CD4-positive, alpha-beta memory T cell (primary cell): Measurements from ENCODE around the gene MR1. TPM values are rescaled to one million over a fixed set of nuclear protein-coding genes. Genes with fewer than 3 reads are reported as not detected.

Experiments
- CTCF ChIA-PET: fragments of 350-600 bp; sonication (Branson Sonifier 250); formaldehyde crosslinking; loops from one replicate; lab custom pipeline; 2021; ENCODE audit warnings: inconsistent platforms; ENCODE audit not compliant: partially characterized antibody; lab: Charles Lee
- POLR2A ChIA-PET: fragments of 350-600 bp; sonication (Branson Sonifier 250); formaldehyde crosslinking; loops from one replicate; lab custom pipeline; 2021; ENCODE audit not compliant: partially characterized antibody; lab: Charles Lee
- DNase-seq, 5 donors: peaks; one replicate each; pipeline versions ENCODE4 v3.0.0 to v3.0.0-alpha.2; 2020 to 2022; ENCODE audit warnings: mixed read lengths in 1 of 5
- H3K27ac ChIP-seq: one replicate; pipeline ENCODE4 v1.7.0; 2013; ENCODE audit warnings: low read depth, low read length
- H3K27me3 ChIP-seq: 2 replicates; pipeline ENCODE4 v1.7.0; 2013; ENCODE audit warnings: mild to moderate bottlenecking, low read length, moderate library complexity; ENCODE audit not compliant: insufficient read depth
- H3K36me3 ChIP-seq: 2 replicates; pipeline ENCODE4 v1.7.0; 2013; ENCODE audit warnings: mild to moderate bottlenecking, low read length, moderate library complexity; ENCODE audit not compliant: insufficient read depth
- H3K4me1 ChIP-seq: 2 replicates; pipeline ENCODE4 v1.7.0; 2013; ENCODE audit warnings: mild to moderate bottlenecking, low read length, moderate library complexity; ENCODE audit not compliant: insufficient read depth
- H3K4me3 ChIP-seq, 2 donors: one replicate each; pipeline ENCODE4 v1.7.0; 2013; ENCODE audit warnings: low read length in 2 of 2, mild to moderate bottlenecking in 1 of 2
- H3K9me3 ChIP-seq, 2 donors: one replicate each; pipeline ENCODE4 v1.7.0; 2013; ENCODE audit warnings: low read length in 2 of 2, control low read depth in 1 of 2; ENCODE audit not compliant: control insufficient read depth in 1 of 2
- H3K27ac Mint-ChIP-seq, 7 donors: one replicate each; pipeline ENCODE4 v1.8.0; 2020 to 2021; ENCODE audit warnings: mixed read lengths in 7 of 7, mild to moderate bottlenecking in 6 of 7, inconsistent platforms in 3 of 7, moderate library complexity in 3 of 7
- H3K27me3 Mint-ChIP-seq, 2 donors: one replicate each; pipeline ENCODE4 v1.8.0; 2020 to 2021; ENCODE audit warnings: mixed read lengths in 2 of 2
- H3K36me3 Mint-ChIP-seq, 2 donors: one replicate each; pipeline ENCODE4 v1.8.0; 2020 to 2021; ENCODE audit warnings: mixed read lengths in 2 of 2, inconsistent platforms in 1 of 2, mild to moderate bottlenecking in 1 of 2
- H3K4me1 Mint-ChIP-seq, 4 donors: one replicate each; pipeline ENCODE4 v1.8.0; 2020 to 2021; ENCODE audit warnings: mixed read lengths in 4 of 4, mild to moderate bottlenecking in 1 of 4
- H3K4me3 Mint-ChIP-seq, 8 donors: one replicate each; pipeline ENCODE4 v1.8.0; 2020 to 2021; ENCODE audit warnings: mixed read lengths in 8 of 8, mild to moderate bottlenecking in 7 of 8, moderate library complexity in 6 of 8, inconsistent platforms in 3 of 8
- H3K9me3 Mint-ChIP-seq, 8 donors: one replicate each; pipeline ENCODE4 v1.8.0; 2020 to 2021; ENCODE audit warnings: mixed read lengths in 8 of 8, mild to moderate bottlenecking in 5 of 8, inconsistent platforms in 3 of 8, moderate library complexity in 1 of 8
- intact Hi-C: fragments of 100-400 bp; cut with micrococcal nuclease; formaldehyde crosslinking; loops from one replicate; pipeline ENCODE4 v1.15.1; 2023
- polyA plus RNA-seq, 2 donors: library from polyadenylated mRNA; unstranded; fragments of 300-500 nt; fragmentation: Illumina TruSeq; gene quantifications; one replicate each; pipeline ENCODE4 v1.2.3, GENCODE V29; 2021
- total RNA-seq, 2 experiments: library from RNA; stranded (reverse); gene quantifications; one replicate each; pipeline ENCODE4 v1.2.3, GENCODE V29; 2021

The MR1 gene
- total RNA-seq (10 to 100 TPM; 31.8 to 33.2 TPM), polyA plus RNA-seq (10 to 100 TPM; 31.5 to 38.6 TPM)

DNA sequence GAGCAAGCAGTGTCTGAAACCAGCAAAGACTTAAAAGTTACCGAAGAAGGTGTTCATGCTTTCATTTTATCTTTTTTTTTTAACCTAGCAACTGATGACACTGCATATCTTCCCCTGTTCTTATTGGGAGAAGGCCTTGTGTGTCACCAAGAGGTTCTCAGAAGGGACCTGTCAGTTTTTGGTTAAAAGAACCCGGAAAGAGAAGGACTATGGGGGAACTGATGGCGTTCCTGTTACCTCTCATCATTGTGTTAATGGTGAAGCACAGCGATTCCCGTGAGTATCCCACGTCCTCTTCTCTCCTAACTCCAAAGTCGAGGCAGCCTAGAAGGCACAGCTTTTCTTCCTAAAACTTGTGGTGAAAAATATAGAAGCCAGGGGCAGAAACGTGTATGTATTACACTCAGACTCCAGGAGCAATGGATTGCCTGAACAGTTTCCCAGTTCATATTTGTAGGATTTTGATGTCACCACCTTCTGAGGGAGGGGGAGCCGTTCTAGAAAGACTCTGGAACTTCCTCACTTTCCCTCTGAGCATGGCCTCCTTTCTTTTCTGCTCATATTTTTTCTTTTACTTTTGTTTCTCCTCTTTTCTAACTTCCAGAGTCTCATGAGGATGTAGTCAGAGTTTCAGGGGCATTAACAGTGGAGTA, at the start of gene MR1:
TSS of gene MR1 (plus strand) at position 185 of the 653 bp plus-strand sequence. CDS start at position 210, 25 bp downstream.
- no peaks in the 10 kb centered on the region for H3K9me3 ChIP-seq
- H3K36me3 Mint-ChIP-seq, result peaks cover 16 to 31% of the 10 kb centered on the region in 2 donors
- ChIA-PET CTCF (interaction anchor here (0.9 to 2.2 kb wide), 9 partner anchors 10 to 134 kb away, joined by 3 to 17 read pairs (median 6); partner anchors contain the start of gene STX6), POLR2A (interaction anchor here (0.9 to 2.7 kb wide), 14 partner anchors 10 to 532 kb away, joined by 3 to 68 read pairs (median 9); partner anchors contain the start of genes ACBD6, IER5, STX6 and XPR1)
- H3K9me3 Mint-ChIP-seq, result no peaks in the 10 kb centered on the region
- peak within 1 kb of the TSS; percentile 63 to 72 for H3K4me3 ChIP-seq
- H3K4me3 Mint-ChIP-seq, result peak within 1 kb of the TSS; percentile 93 to 99 (median 98)
- DNase-seq, result peak; percentile 72 to 91 (median 87)
- peak within 1 kb of the TSS; percentile 95 to 100 (median 99) for H3K27ac Mint-ChIP-seq
- peaks cover 47 to 64% (median 54%) of the 10 kb centered on the region in 4 donors for H3K4me1 Mint-ChIP-seq
- H3K4me1 ChIP-seq, result peaks cover 56% of the 10 kb centered on the region
- no peaks in the 10 kb centered on the region for H3K27me3 Mint-ChIP-seq
- no peaks in the 10 kb centered on the region for H3K27me3 ChIP-seq
- H3K27ac ChIP-seq, result peak within 1 kb of the TSS; percentile 92
- intact Hi-C loops, result loop anchor here (1.0 kb wide), 5 partner anchors 11 to 1152 kb away; partner anchors contain the start of genes IER5, TOR1AIP1 and XPR1
- H3K36me3 ChIP-seq, result no peaks in the 10 kb centered on the region

DNA sequence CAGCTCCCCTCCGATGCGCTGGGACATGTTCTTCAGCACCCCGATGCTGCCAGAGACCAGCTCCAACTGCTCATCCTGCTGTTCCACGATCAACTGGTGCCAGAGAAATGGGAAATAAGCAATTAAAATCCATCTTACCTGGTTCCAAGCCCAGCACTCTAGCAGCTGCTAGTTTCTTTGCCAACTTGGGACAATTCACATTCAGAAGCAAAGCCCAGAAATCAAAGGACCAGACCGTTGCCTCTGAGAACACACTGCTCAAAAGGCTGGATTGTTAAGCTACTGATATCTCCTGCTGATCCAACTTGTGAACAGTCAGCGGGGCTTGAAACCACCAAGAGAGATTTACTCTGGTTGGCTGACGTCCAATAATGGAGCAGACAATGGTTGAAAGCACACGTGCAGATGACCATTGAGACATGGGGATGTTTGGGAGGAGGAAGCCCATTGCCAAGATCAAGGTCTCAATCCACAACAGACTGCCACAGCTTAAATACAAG, 45.5 kb upstream of the MR1 start:
- H3K27me3 ChIP-seq, result no peaks in the 10 kb centered on the region
- no peak overlapping the region for H3K4me3 Mint-ChIP-seq
- H3K4me1 Mint-ChIP-seq, result peaks cover 0 to 3% (median 2%) of the 10 kb centered on the region in 4 donors
- H3K9me3 ChIP-seq, result no peaks in the 10 kb centered on the region
- no peak overlapping the region for H3K27ac Mint-ChIP-seq
- ChIA-PET CTCF (interaction anchor here (1.6 kb wide), 1 partner anchor 473 kb away, joined by 4 read pairs; no protein-coding TSS in a partner anchor), POLR2A (interaction anchor here (0.9 kb wide), 1 partner anchor 34 kb away, joined by 3 read pairs; no protein-coding TSS in a partner anchor)
- no peak overlapping the region for H3K4me3 ChIP-seq
- no peak for DNase-seq
- no peak overlapping the region for H3K27ac ChIP-seq
- H3K36me3 Mint-ChIP-seq, result peaks cover 68 to 85% of the 10 kb centered on the region in 2 donors
- intact Hi-C loops, result no loop called here
- no peaks in the 10 kb centered on the region for H3K27me3 Mint-ChIP-seq
- peaks cover 71% of the 10 kb centered on the region for H3K36me3 ChIP-seq
- H3K9me3 Mint-ChIP-seq, result no peaks in the 10 kb centered on the region
- no peaks in the 10 kb centered on the region for H3K4me1 ChIP-seq

DNA sequence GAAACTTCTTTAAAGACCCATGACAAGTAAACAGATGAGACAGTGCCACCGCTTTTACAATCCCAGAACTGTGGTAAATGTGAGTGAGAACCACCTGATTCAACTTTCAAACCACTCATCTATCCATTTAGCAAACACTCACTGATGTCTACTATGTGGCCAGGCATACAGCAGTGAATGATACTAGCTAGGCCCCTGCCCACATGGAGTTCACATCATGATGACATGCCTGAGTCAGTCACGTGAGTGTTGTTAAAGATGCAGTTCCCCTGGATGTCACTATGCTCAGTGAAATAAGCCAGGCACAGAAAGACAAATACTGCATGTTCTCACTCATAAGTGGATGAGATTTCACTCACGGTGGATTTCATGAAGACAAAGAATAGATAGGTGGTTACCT, 39.5 kb upstream of the MR1 start:
- ChIA-PET POLR2A (no interaction called here), CTCF (no interaction called here)
- Histone ChIP-seq H3K36me3 (peaks cover 27% of the 10 kb centered on the region), H3K9me3 (no peaks in the 10 kb centered on the region), H3K27me3 (no peaks in the 10 kb centered on the region), H3K27ac (no peak overlapping the region), H3K4me3 (no peak overlapping the region), H3K4me1 (no peaks in the 10 kb centered on the region)
- Mint-ChIP-seq H3K4me3 (no peak overlapping the region), H3K27ac (peak overlapping the region in 4 of 7 donors; percentile 0 to 83 (median 36)), H3K27me3 (no peaks in the 10 kb centered on the region), H3K9me3 (no peaks in the 10 kb centered on the region), H3K4me1 (peaks cover 0 to 5% (median 5%) of the 10 kb centered on the region in 4 donors), H3K36me3 (peaks cover 48 to 68% of the 10 kb centered on the region in 2 donors)
- DNase-seq, result no peak
- intact Hi-C loops, result no loop called here

DNA sequence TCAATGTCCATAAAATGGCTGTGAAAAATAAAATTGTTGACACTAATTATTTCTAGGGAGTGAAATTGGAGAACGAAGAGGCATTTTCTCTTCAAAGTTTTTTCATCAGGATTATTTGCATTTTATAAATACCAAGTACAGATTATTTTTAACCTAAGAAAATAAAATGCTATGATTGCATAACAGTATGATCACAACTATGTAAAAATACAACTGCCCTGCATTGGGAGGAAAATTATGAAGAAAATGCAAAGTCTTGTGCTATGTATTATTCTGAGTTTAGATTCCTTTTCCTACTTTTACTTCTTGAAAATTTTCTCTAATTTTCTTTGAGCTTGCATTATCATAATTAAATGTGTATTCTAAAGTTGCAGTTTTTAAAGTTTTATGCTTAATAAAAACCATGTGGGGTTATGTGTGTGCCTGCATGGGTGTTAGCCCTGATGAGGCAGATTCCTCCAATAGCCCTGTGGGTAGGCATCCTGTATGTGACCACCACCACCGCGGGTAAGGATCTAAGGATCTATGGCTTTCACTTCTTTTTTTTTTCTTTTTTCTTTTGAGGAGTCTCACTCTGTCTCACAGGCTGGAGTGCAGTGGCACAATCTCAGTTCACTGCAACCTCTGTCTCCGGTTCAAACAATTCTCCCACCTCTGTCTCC, 35.8 kb upstream of the MR1 start:
- Mint-ChIP-seq H3K27me3 (no peaks in the 10 kb centered on the region), H3K4me1 (peaks cover 3 to 7% (median 6%) of the 10 kb centered on the region in 4 donors), H3K27ac (peak overlapping the region in 1 of 7 donors; percentile 37), H3K9me3 (peaks cover 0 to 2% (median 0%) of the 10 kb centered on the region in 8 donors), H3K4me3 (peak overlapping the region in 1 of 8 donors; percentile 31), H3K36me3 (peaks cover 48 to 64% of the 10 kb centered on the region in 2 donors)
- ChIA-PET POLR2A (interaction anchor here (1.5 kb wide), 1 partner anchor 24 kb away, joined by 3 read pairs; no protein-coding TSS in a partner anchor), CTCF (no interaction called here)
- intact Hi-C loops, result no loop called here
- Histone ChIP-seq H3K9me3 (no peaks in the 10 kb centered on the region), H3K36me3 (peaks cover 6% of the 10 kb centered on the region), H3K4me3 (no peak overlapping the region), H3K4me1 (no peaks in the 10 kb centered on the region), H3K27ac (no peak overlapping the region), H3K27me3 (no peaks in the 10 kb centered on the region)
- DNase-seq, result no peak

DNA sequence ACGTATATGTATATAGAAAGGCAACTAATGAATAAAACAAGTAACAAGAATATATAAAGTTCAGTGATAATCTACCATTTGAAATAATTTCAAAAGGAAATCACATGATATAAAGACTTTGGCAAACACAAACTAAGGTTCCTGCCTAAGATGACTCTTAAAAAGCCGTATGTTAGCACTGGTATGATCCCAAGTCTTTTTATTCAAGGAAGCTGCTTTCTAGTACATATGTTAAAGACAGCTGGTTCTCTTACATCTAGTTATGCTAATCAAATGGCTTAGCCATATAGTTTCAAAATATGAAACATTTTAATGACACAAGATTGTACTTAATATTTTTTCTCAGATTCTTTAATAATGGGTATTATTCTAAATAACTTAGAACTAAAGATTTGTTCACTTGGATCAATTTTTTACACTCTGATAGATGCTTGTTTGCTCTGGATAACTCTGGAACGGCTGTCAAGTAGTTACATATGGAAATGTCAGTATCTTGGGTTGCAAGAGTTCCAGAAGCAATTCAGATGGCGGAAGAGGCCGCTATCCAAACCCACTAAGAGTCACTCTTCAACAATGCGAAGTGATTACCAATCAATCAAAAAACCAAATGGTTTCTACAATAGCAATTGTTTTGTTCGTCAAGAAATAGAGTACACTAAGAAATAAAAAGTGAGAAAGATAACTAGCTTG, 32.5 kb upstream of the MR1 start:
- Mint-ChIP-seq H3K36me3 (peaks cover 61 to 74% of the 10 kb centered on the region in 2 donors), H3K27me3 (no peaks in the 10 kb centered on the region), H3K4me1 (peaks cover 3 to 7% (median 5%) of the 10 kb centered on the region in 4 donors), H3K9me3 (peaks cover 0 to 2% (median 0%) of the 10 kb centered on the region in 8 donors), H3K4me3 (no peak overlapping the region), H3K27ac (no peak overlapping the region)
- POLR2A ChIA-PET, result no interaction called here
- no peaks in the 10 kb centered on the region for H3K9me3 ChIP-seq
- H3K27ac ChIP-seq, result no peak overlapping the region
- DNase-seq, result no peak
- no peaks in the 10 kb centered on the region for H3K27me3 ChIP-seq
- H3K4me1 ChIP-seq, result no peaks in the 10 kb centered on the region
- H3K36me3 ChIP-seq, result peaks cover 22% of the 10 kb centered on the region
- CTCF ChIA-PET, result interaction anchor here (0.6 kb wide), 1 partner anchor 821 kb away, joined by 3 read pairs; no protein-coding TSS in a partner anchor
- no peak overlapping the region for H3K4me3 ChIP-seq
- intact Hi-C loops, result no loop called here

DNA sequence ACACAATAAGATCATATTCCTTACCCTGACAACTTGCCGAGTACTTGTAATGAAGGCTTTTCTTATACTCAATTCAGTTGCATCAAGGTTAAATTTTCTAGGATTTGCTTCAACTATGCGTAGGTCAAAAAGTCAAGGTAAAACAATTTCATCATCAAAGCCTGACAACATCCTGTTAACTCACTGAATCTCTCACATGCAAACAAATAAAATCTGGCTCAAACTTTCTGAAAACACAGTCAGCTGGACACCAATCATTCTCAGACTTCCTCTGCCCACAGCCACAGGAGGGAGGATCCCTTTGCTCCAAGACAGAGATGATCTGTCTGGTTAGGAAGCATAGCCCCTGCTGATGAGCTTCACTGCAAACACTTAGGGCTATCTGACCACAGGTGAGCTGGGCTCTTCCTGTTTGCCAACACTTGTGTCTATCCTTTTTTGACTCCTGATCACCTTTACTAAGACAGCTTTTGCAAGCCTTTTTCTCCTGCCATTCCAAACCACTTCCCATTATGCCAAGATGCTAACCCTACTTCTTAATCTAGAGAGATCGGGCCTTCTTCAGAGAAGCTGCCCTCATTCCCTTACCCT, 31.1 kb upstream of the MR1 start:
- H3K27me3 ChIP-seq, result no peaks in the 10 kb centered on the region
- Mint-ChIP-seq H3K4me3 (no peak overlapping the region), H3K27ac (peak overlapping the region in 2 of 7 donors; percentile 32 to 87), H3K4me1 (peaks cover 7 to 12% (median 11%) of the 10 kb centered on the region in 4 donors), H3K9me3 (peaks cover 0 to 2% (median 0%) of the 10 kb centered on the region in 8 donors), H3K27me3 (no peaks in the 10 kb centered on the region), H3K36me3 (peaks cover 58 to 75% of the 10 kb centered on the region in 2 donors)
- POLR2A ChIA-PET, result no interaction called here
- no peak overlapping the region for H3K4me3 ChIP-seq
- H3K27ac ChIP-seq, result no peak overlapping the region
- no peaks in the 10 kb centered on the region for H3K9me3 ChIP-seq
- CTCF ChIA-PET, result no interaction called here
- no peak for DNase-seq
- H3K36me3 ChIP-seq, result peaks cover 22% of the 10 kb centered on the region
- intact Hi-C loops, result no loop called here
- H3K4me1 ChIP-seq, result no peaks in the 10 kb centered on the region
